ENCODE results near the gene ST8SIA5. TPM values are rescaled to one million over a fixed set of nuclear protein-coding genes. Genes with fewer than 3 reads are reported as not detected.

The ST8SIA5 gene
- total and polyA plus RNA-seq, 2 donors (not counting 3 experiments of a cell fraction or from before 2014, with no cell fraction given), result 0.25 to 0.62 TPM

- Histone ChIP-seq H3K79me2 (ENCODE audit: control insufficient read depth, insufficient read depth, low read length) (no peaks in the 10 kb centered on the region), H3K4me3 (replicated peaks in 1 of 3; ENCODE audit: insufficient read depth in 1 of 3, low read depth in 1 of 3, low read length in 3 of 3) (no peak overlapping the region), H3K9ac (replicated peaks; ENCODE audit: extremely low read depth, insufficient read depth, low read length) (no peak overlapping the region), H3K9me3 (replicated peaks; ENCODE audit: control insufficient read depth, insufficient read depth, low read length) (no peaks in the 10 kb centered on the region), H3K27ac (ENCODE audit: insufficient read depth, low read depth, low read length) (no peak overlapping the region), H3K9me1 (replicated peaks; ENCODE audit: control insufficient read depth, extremely low read depth, insufficient read depth, low read length) (no peaks in the 10 kb centered on the region), H3K4me2 (ENCODE audit: insufficient read depth, low read length) (no peak overlapping the region), H2AFZ (ENCODE audit: low read depth, low read length) (no peak overlapping the region), H3K4me1 (ENCODE audit: control insufficient read depth, extremely low read depth, insufficient read depth, low read length) (no peaks in the 10 kb centered on the region), H4K20me1 (replicated peaks; ENCODE audit: control insufficient read depth, extremely low read depth, insufficient read depth, low read length) (no peaks in the 10 kb centered on the region), H3K27me3 (ENCODE audit: control insufficient read depth in 2 of 2, insufficient read depth in 2 of 2, low read length in 2 of 2) (no peaks in the 10 kb centered on the region), H3K36me3 (ENCODE audit: control insufficient read depth in 2 of 2, extremely low read depth in 1 of 2, insufficient read depth in 2 of 2, low read length in 2 of 2) (no peaks in the 10 kb centered on the region)
- FAIRE-seq (no peak), DNase-seq (ENCODE audit: low read depth, low spot score) (no peak)
- no TSS peak for BruUV-seq (replicated peaks)
- intact Hi-C loops (cut with micrococcal nuclease), result no loop called here
- CTCF ChIA-PET, result no interaction called here
- POLR2A ChIA-PET, result no interaction called here
- TF ChIP-seq EZH2 (IDR thresholded peaks at IDR 0.05; ENCODE audit: borderline replicate concordance, low read depth, low read length, severe bottlenecking) (no peak), GATA2 (IDR thresholded peaks at IDR 0.05; ENCODE audit: insufficient read depth, insufficient read length, low read depth, low read length) (no peak), FOS (IDR thresholded peaks at IDR 0.05; ENCODE audit: borderline replicate concordance, insufficient read depth, low read length) (no peak), MAX (IDR thresholded peaks at IDR 0.05; ENCODE audit: insufficient read depth, insufficient read length) (no peak), JUN (IDR thresholded peaks at IDR 0.05; ENCODE audit: borderline replicate concordance, insufficient read depth, insufficient read length, low read depth) (no peak), POLR2A (IDR thresholded peaks at IDR 0.05; ENCODE audit: low read depth, low read length) (no peak), MYC (IDR thresholded peaks at IDR 0.05; ENCODE audit: low read depth, low read length) (no peak), POLR2AphosphoS5 (IDR thresholded peaks at IDR 0.05; ENCODE audit: insufficient read depth, low read depth, low read length) (no peak), CTCF (IDR thresholded peaks at IDR 0.05; ENCODE audit: extremely low read depth in 1 of 2, insufficient read depth in 1 of 2, low read depth in 1 of 2, low read length in 2 of 2) (no peak)
- dilution Hi-C loops (cut with MboI; ENCODE audit: extremely low pct_ligation_motif_present, low sequenced_read_pairs), result no loop called here
Measured at GRCh38 chr18:46738491-46738890, 18.4 kb downstream of the ST8SIA5 start.

Data from endothelial cell of umbilical vein (primary cell).